GM12878 (cell line): ENCODE results near the gene TLE3. TPM values are rescaled to one million over a fixed set of nuclear protein-coding genes. Genes with fewer than 3 reads are reported as not detected.

ENCODE experiments used
- ATAC-seq: fragments of 200-7000 bp; cut with Tn5 transposase; 3 replicates; pipeline ENCODE4 v1.9.1; 2020; ENCODE audit warnings: mild to moderate bottlenecking, moderate library complexity
- BruUV-seq: library from RNA; stranded (reverse); fragments of 400-500 nt; replicated peaks from 2 replicates; lab custom pipeline; 2021; lab: Mats Ljungman, UMichigan
- CTCF ChIA-PET: fragments of 300-600 bp; sonication (Branson Sonifier 250); formaldehyde crosslinking; extraction: SDS; loops from one replicate; lab custom pipeline; 2021; ENCODE audit warnings: inconsistent platforms; lab: Yijun Ruan, JAX
- POLR2A ChIA-PET: fragments of 350-600 bp; formaldehyde crosslinking; extraction: SDS; loops from one replicate; lab custom pipeline; 2021; ENCODE audit warnings: inconsistent platforms; lab: Charles Lee
- RAD21 ChIA-PET: fragments of 300-600 bp; sonication (Branson Sonifier 250); formaldehyde crosslinking; loops from one replicate; lab custom pipeline; 2023; ENCODE audit warnings: antibody characterized with exemption; ENCODE audit not compliant: unreplicated experiment; lab: Charles Lee
- SMC1A ChIA-PET: fragments of 300-600 bp; sonication (Branson Sonifier 250); formaldehyde crosslinking; loops from one replicate; lab custom pipeline; 2023; ENCODE audit not compliant: unreplicated experiment, uncharacterized antibody; lab: Charles Lee
- DNase-seq: peaks from one replicate; pipeline ENCODE4 v3.0.0-alpha.2; 2011; ENCODE audit warnings: low read depth, low spot score
- FAIRE-seq: peaks from 3 replicates; lab custom pipeline; 2011; peaks lifted over from hg19 to GRCh38; lab: Jason Lieb, UNC
- H2AFZ ChIP-seq: 2 replicates; pipeline ENCODE4 v1.6.0; 2011; ENCODE audit warnings: low read depth, low read length, control low read depth; ENCODE audit not compliant: control insufficient read depth
- H3K27ac ChIP-seq: 2 replicates; pipeline ENCODE4 v1.5.1; 2011; ENCODE audit warnings: control low read depth; ENCODE audit not compliant: control insufficient read depth, insufficient read depth
- H3K27me3 ChIP-seq, 2 experiments: replicated peaks in 1 of 2; 2 replicates each; pipeline versions ENCODE4 v1.6.0 to v1.6.1; 2011; ENCODE audit warnings: low read length in 1 of 2; ENCODE audit not compliant: control insufficient read depth in 2 of 2, insufficient read depth in 2 of 2
- H3K36me3 ChIP-seq, 2 experiments: 2 replicates each; pipeline ENCODE4 v1.5.1; 2011; ENCODE audit warnings: low read length in 1 of 2; ENCODE audit not compliant: control insufficient read depth in 2 of 2, insufficient read depth in 2 of 2
- H3K4me1 ChIP-seq: 2 replicates; pipeline ENCODE4 v1.6.1; 2011; ENCODE audit warnings: mild to moderate bottlenecking, low read length, moderate library complexity, mixed read lengths; ENCODE audit not compliant: control insufficient read depth, insufficient read depth
- H3K4me2 ChIP-seq: 2 replicates; pipeline ENCODE4 v1.6.0; 2011; ENCODE audit warnings: control low read depth; ENCODE audit not compliant: control insufficient read depth, insufficient read depth
- H3K4me3 ChIP-seq: fragments of 200-600 bp; sonication (generic); 2 replicates; pipeline ENCODE4 v1.5.1; 2016
- H3K79me2 ChIP-seq: 2 replicates; pipeline ENCODE4 v1.6.0; 2011; ENCODE audit warnings: low read length; ENCODE audit not compliant: control insufficient read depth, insufficient read depth
- H3K9ac ChIP-seq: 2 replicates; pipeline ENCODE4 v1.8.0; 2011; ENCODE audit warnings: low read length, control low read depth, mixed read lengths; ENCODE audit not compliant: control insufficient read depth, insufficient read depth
- H3K9me3 ChIP-seq: replicated peaks from 3 replicates; pipeline ENCODE4 v1.5.1; 2011; ENCODE audit warnings: mild to moderate bottlenecking, low read length; ENCODE audit not compliant: control insufficient read depth, insufficient read depth
- H4K20me1 ChIP-seq: 2 replicates; pipeline ENCODE4 v1.6.0; 2011; ENCODE audit not compliant: control insufficient read depth, insufficient read depth
- BCL11A ChIP-seq: IDR thresholded peaks from 2 replicates; pipeline ENCODE4 v1.6.1; 2011; ENCODE audit warnings: low read depth, low read length
- DPF2 ChIP-seq: fragments of 450-650 bp; IDR thresholded peaks from 2 replicates; pipeline ENCODE4 v1.6.1; 2017; ENCODE audit warnings: mild to moderate bottlenecking
- E2F8 ChIP-seq: fragments of 450-650 bp; IDR thresholded peaks from 2 replicates; pipeline ENCODE4 v1.6.1; 2018; ENCODE audit warnings: mild to moderate bottlenecking, low read depth, moderate library complexity; ENCODE audit not compliant: partially characterized antibody
- E4F1 ChIP-seq: fragments of 450-650 bp; IDR thresholded peaks from 2 replicates; pipeline ENCODE4 v1.6.1; 2018; ENCODE audit warnings: borderline replicate concordance, mild to moderate bottlenecking; ENCODE audit not compliant: partially characterized antibody
- ETV6 ChIP-seq, 2 experiments: fragments of 450-650 bp in 1 of 2; IDR thresholded peaks in 1 of 2; conservative IDR thresholded peaks in 1 of 2; 2 replicates each; pipeline ENCODE4 v1.6.1; 2014; ENCODE audit warnings: antibody characterized with exemption in 1 of 2, borderline replicate concordance in 1 of 2, low read depth in 1 of 2, mild to moderate bottlenecking in 1 of 2, moderate library complexity in 1 of 2
- HCFC1 ChIP-seq: fragments of 150-350 bp; IDR thresholded peaks from 2 replicates; pipeline ENCODE4 v1.6.1; 2014; ENCODE audit warnings: low read length
- JUNB ChIP-seq: IDR thresholded peaks from 2 replicates; pipeline ENCODE4 v1.6.1; 2016; ENCODE audit warnings: antibody characterized with exemption, mild to moderate bottlenecking
- MAX ChIP-seq: IDR thresholded peaks from 2 replicates; pipeline ENCODE4 v1.6.1; 2012; ENCODE audit warnings: low read depth, low read length, improper control_type of control experiment
- NKRF ChIP-seq: fragments of 450-650 bp; conservative IDR thresholded peaks from 2 replicates; pipeline ENCODE4 v1.6.1; 2017; ENCODE audit warnings: mild to moderate bottlenecking, moderate library complexity
- RCOR1 ChIP-seq: conservative IDR thresholded peaks from 2 replicates; pipeline ENCODE4 v1.6.1; 2012; ENCODE audit warnings: low read depth, low read length, improper control_type of control experiment
- WGBS: methylation state at CpG from one replicate; pipeline ENCODE4 v1.1.6; 2016; ENCODE audit warnings: low lambda C conversion rate; ENCODE audit not compliant: insufficient replicate concordance, insufficient coverage; ENCODE audit errors: missing lambda C conversion rate; 5-methylcytosine and 5-hydroxymethylcytosine counted together
- in situ Hi-C: fragments of 300-500 bp; cut with MboI; formaldehyde crosslinking; loops from 9 replicates; pipeline ENCODE4 v1.14.3; 2018; ENCODE audit warnings: mixed read lengths
- intact Hi-C: fragments of 100-400 bp; cut with micrococcal nuclease; formaldehyde crosslinking; loops from one replicate; pipeline ENCODE4 v1.14.2; 2022; ENCODE audit not compliant: unreplicated experiment
- polyA plus RNA-seq, 11 experiments: library from polyadenylated mRNA; depleted of rRNA in 4 of 11; unstranded in 6 of 11; stranded (reverse) in 5 of 11; fragments of >200 nt; fragmentation: Nextera tagmentation in 4 of 11; fragmentation: Illumina TruSeq in 1 of 11; extraction: Ambion mirVana in 4 of 11; extraction: Trizol in 1 of 11; gene quantifications; 1 replicate in 1 of 11; 2 replicates in 10 of 11; pipeline versions ENCODE4 v1.2.1 to v1.2.3, GENCODE V29; 2011 to 2016; ENCODE audit warnings: inconsistent platforms in 2 of 11, missing spikeins in 2 of 11, low read depth in 1 of 11
- total RNA-seq, 4 experiments: library from RNA; depleted of rRNA in 3 of 4; stranded (reverse); fragments of >200 nt in 3 of 4; fragmentation: Illumina TruSeq in 1 of 4; extraction: Trizol in 1 of 4; gene quantifications; 2 replicates each; pipeline versions ENCODE4 v1.2.1 to v1.2.3, GENCODE V29; 2013 to 2021

The TLE3 gene
- total and polyA plus RNA-seq, 10 of the 15 experiments (the other 5 are each of a cell fraction or from before 2014, with no cell fraction given), result 1.2 to 65.5 (median 9.7) TPM

GRCh38 chr15:70046679-70047369 is 50.9 kb downstream of the TLE3 start:
- intact Hi-C loops, result no loop called here
- no peaks in the 10 kb centered on the region for H3K79me2 ChIP-seq
- POLR2A ChIA-PET, result interaction anchor here (0.6 to 1.4 kb wide), 2 partner anchors 10 to 36 kb away, joined by 3 read pairs; no protein-coding TSS in a partner anchor
- H3K36me3 ChIP-seq, result peaks cover 5 to 11% of the 10 kb centered on the region in 2 experiments; a peak in 3 of 4 replicates
- TF ChIP-seq E4F1, result no peak
- no peak for TF ChIP-seq RCOR1
- TF ChIP-seq HCFC1, result no peak
- no peak for TF ChIP-seq ETV6 (conservative IDR thresholded peaks at IDR 0.05 in 1 of 2, IDR thresholded peaks at IDR 0.05 in 1 of 2; ENCODE audit: borderline replicate concordance in 1 of 2, low read depth in 1 of 2)
- no peak for TF ChIP-seq DPF2
- no peak for TF ChIP-seq MAX
- no peak for TF ChIP-seq NKRF
- no peak for TF ChIP-seq JUNB
- TF ChIP-seq BCL11A, result no peak
- TF ChIP-seq E2F8, result no peak
- no peak overlapping the region for H3K4me3 ChIP-seq
- no peak overlapping the region for H2AFZ ChIP-seq
- H3K27ac ChIP-seq, result no peak overlapping the region
- DNase-seq, result no peak
- WGBS, result 89% methylated on average over 5 of the region's 5 CpGs
- in situ Hi-C loops, result no loop called here
- no peaks in the 10 kb centered on the region; the same call in 1 of the 2 replicates for H4K20me1 ChIP-seq
- BruUV-seq, result no TSS peak
- CTCF ChIA-PET, result no interaction called here
- H3K27me3 ChIP-seq, result no peaks in the 10 kb centered on the region
- H3K4me2 ChIP-seq, result no peak overlapping the region
- SMC1A ChIA-PET, result interaction anchor here (1.5 kb wide), 1 partner anchor 9 kb away, joined by 4 read pairs; no protein-coding TSS in a partner anchor
- H3K9me3 ChIP-seq, result no peaks in the 10 kb centered on the region; the same call in 2 of the 3 replicates
- RAD21 ChIA-PET, result interaction anchor here (0.6 kb wide), 1 partner anchor 32 kb away, joined by 4 read pairs; no protein-coding TSS in a partner anchor
- no peak; the same call in 2 of the 3 replicates for ATAC-seq
- no peaks in the 10 kb centered on the region for H3K4me1 ChIP-seq
- FAIRE-seq, result no peak
- no peak overlapping the region for H3K9ac ChIP-seq
